NOMO-1 treated with DMSO at 0.1 percent for 48 hours (cell line): ENCODE results near the gene AOC2.
"Not testable (repeated sequence)": the region's sequence is repeated elsewhere in the genome, so short reads cannot be mapped to it uniquely, and the experiment has no call there.

Source experiments
- DNase-seq: peaks from one replicate; lab custom pipeline; 2025; ENCODE audit not compliant: unreplicated experiment; lab: John Stamatoyannopoulos, UW

AOC2 gene

DNA sequence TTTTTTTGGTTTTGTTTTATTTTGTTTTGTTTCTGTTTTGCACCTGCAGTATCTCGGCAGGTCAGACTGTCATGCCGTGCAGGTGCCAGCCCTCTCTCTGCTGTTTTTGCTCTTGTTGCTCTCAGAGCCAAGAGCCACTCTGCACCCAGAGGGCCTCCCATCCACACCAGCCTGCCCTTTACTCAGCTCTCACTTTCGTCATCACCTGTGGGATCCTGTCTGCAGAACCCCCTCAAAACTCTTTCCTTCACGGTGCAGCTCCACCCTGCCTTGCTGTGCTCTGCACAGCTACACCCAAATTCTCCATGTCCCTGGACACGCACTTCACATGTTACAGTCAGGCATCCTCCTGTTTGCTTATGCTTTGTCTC is 9.2 kb downstream of the AOC2 start:
- DNase-seq, result no peak

DNA sequence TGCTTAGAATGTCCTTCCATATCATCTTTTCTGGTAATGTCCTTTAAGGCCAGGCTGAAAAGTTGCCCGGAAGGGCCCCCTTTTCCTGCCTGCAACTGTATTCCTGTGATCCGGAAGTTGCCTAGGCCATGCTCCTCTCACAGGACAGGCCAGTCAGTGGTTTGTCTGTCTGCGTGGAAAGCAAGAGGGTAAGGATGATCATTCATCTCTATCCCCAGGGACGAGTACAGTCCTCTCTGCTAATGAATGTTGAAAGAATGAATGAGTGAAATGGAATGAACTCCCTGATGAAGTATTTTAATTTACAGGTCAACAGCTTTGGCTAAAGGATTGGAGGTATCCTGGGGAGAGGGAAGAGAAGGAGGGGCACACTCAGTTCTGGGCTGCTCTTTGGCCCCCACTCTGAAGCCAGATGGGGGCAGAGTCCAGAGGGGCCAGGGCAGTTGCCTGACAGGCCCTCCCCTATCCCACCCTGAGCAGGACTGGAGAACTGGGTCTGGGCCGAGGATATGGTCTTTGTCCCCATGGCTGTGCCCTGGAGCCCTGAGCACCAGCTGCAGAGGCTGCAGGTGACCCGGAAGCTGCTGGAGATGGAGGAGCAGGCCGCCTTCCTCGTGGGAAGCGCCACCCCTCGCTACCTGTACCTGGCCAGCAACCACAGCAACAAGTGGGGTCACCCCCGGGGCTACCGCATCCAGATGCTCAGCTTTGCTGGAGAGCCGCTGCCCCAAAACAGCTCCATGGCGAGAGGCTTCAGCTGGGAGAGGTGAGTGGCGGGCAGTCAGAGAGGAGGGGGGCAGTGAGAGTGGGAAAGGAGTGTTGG is 9.8 kb downstream of the AOC2 start:
- no peak for DNase-seq

GRCh38 chr17:42855048-42855596 is 10.7 kb downstream of the AOC2 start:
- DNase-seq, result no peak

GRCh38 chr17:42856093-42856492 is 11.7 kb downstream of the AOC2 start:
- DNase-seq, result not testable (repeated sequence)

DNA sequence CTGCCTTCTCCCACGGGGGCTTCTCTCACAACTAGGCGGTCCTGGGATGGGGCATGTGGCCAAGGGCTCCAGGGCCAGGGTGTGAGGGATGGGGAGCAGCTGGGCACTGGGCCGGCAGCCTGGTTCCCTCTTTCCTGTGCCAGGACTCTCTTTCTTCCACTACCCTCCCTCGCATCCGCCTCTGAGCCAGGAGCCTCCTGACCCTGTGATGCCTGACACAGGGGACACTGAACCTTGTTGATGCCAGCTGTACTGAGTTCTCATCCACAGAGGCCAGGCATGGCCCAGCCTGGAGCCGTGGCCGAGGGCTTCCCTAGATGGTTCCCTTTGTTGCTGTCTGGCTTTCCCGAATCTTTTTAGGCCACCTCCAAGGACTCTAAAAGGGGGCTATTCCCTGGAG is 12.1 kb downstream of the AOC2 start:
- DNase-seq, result not testable (repeated sequence)

DNA sequence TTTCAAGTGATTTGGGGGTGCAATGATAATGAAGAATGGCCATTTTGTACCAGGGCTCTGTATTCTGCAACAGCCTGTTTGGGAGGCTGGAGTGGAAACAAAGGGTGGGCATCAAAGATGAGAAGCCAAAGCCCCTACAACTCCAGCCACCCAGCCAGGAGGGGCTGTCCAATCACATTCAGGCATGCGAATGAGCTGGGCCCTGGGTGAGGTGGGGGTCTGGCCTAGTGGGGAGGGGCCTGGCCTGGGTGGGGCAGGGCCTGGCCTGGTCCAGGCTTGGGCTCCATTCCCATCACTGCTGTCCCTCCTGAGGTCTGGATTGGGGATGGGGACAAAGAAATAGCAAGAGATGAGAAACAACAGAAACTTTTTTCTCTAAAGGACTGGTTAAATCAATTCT is 13.0 kb downstream of the AOC2 start:
- no peak for DNase-seq

GRCh38 chr17:42865638-42866094 is 21.3 kb downstream of the AOC2 start:
- DNase-seq, result no peak

DNA sequence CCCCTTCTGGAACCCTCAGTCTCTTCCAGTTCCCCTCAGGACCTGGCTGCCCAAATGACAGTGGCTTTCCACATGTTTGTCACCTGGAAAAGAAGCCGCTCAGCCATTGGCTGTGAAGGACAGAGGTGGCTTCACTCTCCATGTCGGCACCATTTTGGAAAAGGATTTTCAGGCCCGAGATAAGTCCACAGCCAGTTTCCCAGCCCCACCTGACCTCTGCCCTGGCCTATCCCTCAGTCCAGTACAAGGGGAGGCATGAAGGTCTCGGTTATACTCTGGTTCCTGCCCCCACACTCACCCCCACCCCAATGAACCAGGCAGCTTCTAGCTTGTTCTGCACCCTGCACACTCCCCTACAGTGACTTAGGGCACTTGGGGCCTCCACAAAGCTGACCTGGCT is 21.8 kb downstream of the AOC2 start:
- DNase-seq, result no peak

DNA sequence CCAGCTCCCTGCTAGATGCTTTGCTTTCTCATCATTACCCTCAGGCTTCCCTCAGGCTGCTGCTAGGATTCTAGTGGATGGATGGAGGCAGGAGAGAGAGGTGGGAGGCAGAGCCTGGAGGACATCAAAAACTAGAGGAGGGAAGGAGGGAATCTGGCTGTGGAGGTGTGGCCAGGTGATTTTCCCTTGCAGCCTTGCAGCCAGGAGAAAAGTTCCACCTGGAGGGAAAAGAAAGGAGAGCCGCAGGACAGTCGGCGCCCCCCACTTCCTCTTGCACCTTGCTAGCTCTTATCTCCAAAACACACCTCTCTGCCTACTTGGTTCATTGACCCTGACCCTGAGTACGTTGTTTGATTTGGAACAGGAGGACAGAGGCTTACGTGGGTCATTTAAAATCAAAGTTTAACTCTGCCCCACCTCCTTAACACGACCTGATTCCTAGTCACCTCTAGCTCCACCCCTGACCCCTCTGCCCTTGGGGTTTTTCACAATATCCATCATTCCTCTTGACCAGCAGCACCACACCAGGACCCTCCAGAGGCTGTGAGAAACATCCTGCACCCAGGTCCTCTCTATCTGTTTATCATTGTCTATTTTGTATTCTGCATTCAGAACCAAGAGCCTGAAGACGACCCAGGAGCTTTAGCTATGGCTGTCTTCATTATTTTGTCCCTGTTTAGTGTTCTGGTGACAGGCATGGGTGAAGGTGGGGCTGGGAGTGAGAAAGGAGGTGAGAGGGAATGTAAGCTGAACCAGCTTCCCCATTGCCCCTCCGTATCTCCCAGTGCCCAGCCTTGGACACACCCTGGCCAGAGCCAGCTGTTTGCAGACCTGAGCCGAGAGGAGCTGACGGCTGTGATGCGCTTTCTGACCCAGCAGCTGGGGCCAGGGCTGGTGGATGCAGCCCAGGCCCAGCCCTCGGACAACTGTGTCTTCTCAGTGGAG is 22.5 kb downstream of the AOC2 start:
- DNase-seq, result no peak

DNA sequence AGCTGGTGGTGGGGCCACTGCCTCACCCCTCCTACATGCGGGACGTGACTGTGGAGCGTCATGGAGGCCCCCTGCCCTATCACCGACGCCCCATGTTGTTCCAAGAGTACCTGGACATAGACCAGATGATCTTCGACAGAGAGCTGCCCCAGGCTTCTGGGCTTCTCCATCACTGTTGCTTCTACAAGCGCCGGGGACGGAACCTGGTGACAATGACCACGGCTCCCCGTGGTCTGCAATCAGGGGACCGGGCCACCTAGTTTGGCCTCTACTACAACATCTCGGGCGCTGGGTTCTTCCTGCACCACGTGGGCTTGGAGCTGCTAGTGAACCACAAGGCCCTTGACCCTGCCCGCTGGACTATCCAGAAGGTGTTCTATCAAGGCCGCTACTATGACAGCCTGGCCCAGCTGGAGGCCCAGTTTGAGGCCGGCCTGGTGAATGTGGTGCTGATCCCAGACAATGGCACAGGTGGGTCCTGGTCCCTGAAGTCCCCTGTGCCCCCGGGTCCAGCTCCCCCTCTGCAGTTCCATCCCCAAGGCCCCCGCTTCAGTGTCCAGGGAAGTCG is 23.4 kb downstream of the AOC2 start:
- not testable (repeated sequence) for DNase-seq

- DNase-seq, result no peak
Observed at GRCh38 chr17:42868338-42868737, 24.0 kb downstream of the AOC2 start.

- DNase-seq, result no peak
Observed at GRCh38 chr17:42871647-42872046, 27.3 kb downstream of the AOC2 start.

GRCh38 chr17:42872251-42872965 is 28.0 kb downstream of the AOC2 start:
- no peak for DNase-seq

DNA sequence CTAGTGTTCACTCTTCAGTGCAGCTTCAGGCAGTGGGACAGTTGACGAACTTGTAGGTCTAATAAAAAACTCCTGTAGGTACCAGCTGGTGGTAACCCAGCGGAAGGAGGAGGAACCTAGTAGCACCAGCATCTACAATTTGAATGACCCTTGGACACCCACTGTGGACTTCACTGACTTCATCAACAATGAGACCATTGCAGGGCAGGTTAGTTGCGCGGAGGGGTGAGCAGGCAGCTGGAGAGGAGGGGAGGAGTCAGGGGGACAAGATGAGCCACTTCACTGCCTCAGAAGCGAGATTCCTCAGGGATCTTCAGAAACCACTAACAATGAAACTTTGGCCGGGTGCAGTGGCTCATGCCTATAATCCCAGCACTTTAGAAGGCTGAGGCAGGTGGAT is 28.9 kb downstream of the AOC2 start:
- DNase-seq, result no peak

- DNase-seq, result not testable (repeated sequence)
Observed at GRCh38 chr17:42873932-42874695, 29.7 kb downstream of the AOC2 start.

- DNase-seq, result no peak
Observed at GRCh38 chr17:42877037-42877436, 32.7 kb downstream of the AOC2 start.

GRCh38 chr17:42878123-42878880 is 33.9 kb downstream of the AOC2 start:
- DNase-seq, result no peak

DNA sequence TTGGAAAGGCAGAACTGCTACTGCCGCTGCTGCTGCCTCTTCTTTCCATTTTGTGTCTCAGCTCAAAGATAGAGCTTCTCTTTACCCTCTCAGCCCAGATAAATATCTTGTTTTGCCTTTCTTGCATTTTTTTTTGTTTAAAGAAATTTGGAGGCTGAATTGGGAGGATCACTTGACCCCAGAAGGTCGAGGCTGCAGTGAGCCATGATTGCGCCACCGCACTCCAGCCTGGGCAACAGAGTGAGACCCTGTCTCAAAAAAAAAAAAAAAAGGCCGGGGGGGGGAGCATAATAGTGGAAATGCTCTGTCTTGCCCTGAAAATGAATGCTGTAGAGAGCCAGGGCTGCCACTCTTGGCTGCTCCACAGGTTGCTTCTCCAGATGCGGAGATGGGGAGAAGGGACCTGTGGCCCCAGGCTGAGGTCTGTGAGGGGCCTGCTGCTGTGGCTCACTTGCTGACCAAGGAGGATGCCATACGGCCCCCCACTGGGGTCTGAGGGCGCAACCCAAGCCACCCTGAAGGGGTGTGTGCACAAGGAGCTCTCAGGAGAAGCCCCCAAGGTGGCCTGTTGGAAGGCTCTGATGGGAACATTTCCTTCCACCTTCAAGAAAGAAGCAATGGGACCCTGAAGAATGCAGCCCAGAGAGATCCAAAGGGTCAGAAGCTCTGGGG is 34.7 kb downstream of the AOC2 start:
- no peak for DNase-seq

- DNase-seq, result no peak
Observed at GRCh38 chr17:42879596-42879985, 35.2 kb downstream of the AOC2 start.
